ENCODE data around the gene MACROD1.

Gene MACROD1

GRCh38 chr11:64110465-64111375, 55.2 kb downstream of the MACROD1 start:
- TF ChIP-seq, protein P1, sequence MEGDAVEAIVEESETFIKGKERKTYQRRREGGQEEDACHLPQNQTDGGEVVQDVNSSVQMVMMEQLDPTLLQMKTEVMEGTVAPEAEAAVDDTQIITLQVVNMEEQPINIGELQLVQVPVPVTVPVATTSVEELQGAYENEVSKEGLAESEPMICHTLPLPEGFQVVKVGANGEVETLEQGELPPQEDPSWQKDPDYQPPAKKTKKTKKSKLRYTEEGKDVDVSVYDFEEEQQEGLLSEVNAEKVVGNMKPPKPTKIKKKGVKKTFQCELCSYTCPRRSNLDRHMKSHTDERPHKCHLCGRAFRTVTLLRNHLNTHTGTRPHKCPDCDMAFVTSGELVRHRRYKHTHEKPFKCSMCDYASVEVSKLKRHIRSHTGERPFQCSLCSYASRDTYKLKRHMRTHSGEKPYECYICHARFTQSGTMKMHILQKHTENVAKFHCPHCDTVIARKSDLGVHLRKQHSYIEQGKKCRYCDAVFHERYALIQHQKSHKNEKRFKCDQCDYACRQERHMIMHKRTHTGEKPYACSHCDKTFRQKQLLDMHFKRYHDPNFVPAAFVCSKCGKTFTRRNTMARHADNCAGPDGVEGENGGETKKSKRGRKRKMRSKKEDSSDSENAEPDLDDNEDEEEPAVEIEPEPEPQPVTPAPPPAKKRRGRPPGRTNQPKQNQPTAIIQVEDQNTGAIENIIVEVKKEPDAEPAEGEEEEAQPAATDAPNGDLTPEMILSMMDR (IDR thresholded peaks at IDR 0.05; ENCODE audit: insufficient read depth, low read length, poor library complexity, severe bottlenecking) = no peak
- Histone ChIP-seq H3K27me3 (replicated peaks; ENCODE audit: control insufficient read depth, insufficient read depth, low read length) (no peaks in the 10 kb centered on the region), H3K4me3 (replicated peaks; ENCODE audit: low read depth, low read length) (no peak overlapping the region), H3K36me3 (ENCODE audit: control insufficient read depth, insufficient read depth, low read length) (no peaks in the 10 kb centered on the region)
- DNase-seq (ENCODE audit: extremely low read depth, insufficient read length) = no peak

- TF ChIP-seq, protein P1 (IDR thresholded peaks at IDR 0.05; ENCODE audit: insufficient read depth, low read length, poor library complexity, severe bottlenecking) = no peak
- DNase-seq (ENCODE audit: extremely low read depth, insufficient read length) = no peak
- Histone ChIP-seq H3K4me3 (replicated peaks; ENCODE audit: low read depth, low read length) (no peak overlapping the region), H3K27me3 (replicated peaks; ENCODE audit: control insufficient read depth, insufficient read depth, low read length) (no peaks in the 10 kb centered on the region), H3K36me3 (ENCODE audit: control insufficient read depth, insufficient read depth, low read length) (no peaks in the 10 kb centered on the region)
Measured at GRCh38 chr11:64109332-64109731, 56.6 kb downstream of the MACROD1 start.

- TF ChIP-seq, protein P1 (IDR thresholded peaks at IDR 0.05; ENCODE audit: insufficient read depth, low read length, poor library complexity, severe bottlenecking) = no peak
- no peaks in the 10 kb centered on the region for H3K36me3 ChIP-seq (ENCODE audit: control insufficient read depth, insufficient read depth, low read length)
- DNase-seq (ENCODE audit: extremely low read depth, insufficient read length) = no peak
- no peaks in the 10 kb centered on the region for H3K27me3 ChIP-seq (replicated peaks; ENCODE audit: control insufficient read depth, insufficient read depth, low read length)
- H3K4me3 ChIP-seq (replicated peaks; ENCODE audit: low read depth, low read length) = no peak overlapping the region
Measured at GRCh38 chr11:64107303-64107702, 58.6 kb downstream of the MACROD1 start.

DNA sequence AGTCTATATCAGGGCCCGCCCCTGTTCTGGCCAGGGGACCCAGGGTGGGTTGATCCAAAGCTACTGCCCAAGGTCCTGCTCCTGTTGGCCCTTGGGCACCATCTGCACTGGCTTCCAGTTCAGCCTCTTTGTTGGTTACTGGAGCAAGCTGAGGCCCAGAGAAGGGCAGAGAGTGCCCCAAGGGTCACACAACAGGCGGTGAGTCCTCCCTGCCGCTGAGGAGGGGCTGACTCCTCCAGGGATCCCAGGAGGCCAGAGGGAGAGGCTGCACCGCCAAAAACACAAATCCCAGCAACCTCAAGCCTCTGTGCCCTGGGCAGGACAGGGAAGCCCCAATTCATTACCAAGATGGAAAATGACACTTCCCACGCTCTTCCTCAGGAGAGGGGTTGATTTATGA, 61.3 kb downstream of the MACROD1 start:
- TF ChIP-seq, protein P1 (IDR thresholded peaks at IDR 0.05; ENCODE audit: insufficient read depth, low read length, poor library complexity, severe bottlenecking) = no peak
- Histone ChIP-seq H3K4me3 (replicated peaks; ENCODE audit: low read depth, low read length) (no peak overlapping the region), H3K36me3 (ENCODE audit: control insufficient read depth, insufficient read depth, low read length) (no peaks in the 10 kb centered on the region), H3K27me3 (replicated peaks; ENCODE audit: control insufficient read depth, insufficient read depth, low read length) (no peaks in the 10 kb centered on the region)
- no peak for DNase-seq (ENCODE audit: extremely low read depth, insufficient read length)

DNA sequence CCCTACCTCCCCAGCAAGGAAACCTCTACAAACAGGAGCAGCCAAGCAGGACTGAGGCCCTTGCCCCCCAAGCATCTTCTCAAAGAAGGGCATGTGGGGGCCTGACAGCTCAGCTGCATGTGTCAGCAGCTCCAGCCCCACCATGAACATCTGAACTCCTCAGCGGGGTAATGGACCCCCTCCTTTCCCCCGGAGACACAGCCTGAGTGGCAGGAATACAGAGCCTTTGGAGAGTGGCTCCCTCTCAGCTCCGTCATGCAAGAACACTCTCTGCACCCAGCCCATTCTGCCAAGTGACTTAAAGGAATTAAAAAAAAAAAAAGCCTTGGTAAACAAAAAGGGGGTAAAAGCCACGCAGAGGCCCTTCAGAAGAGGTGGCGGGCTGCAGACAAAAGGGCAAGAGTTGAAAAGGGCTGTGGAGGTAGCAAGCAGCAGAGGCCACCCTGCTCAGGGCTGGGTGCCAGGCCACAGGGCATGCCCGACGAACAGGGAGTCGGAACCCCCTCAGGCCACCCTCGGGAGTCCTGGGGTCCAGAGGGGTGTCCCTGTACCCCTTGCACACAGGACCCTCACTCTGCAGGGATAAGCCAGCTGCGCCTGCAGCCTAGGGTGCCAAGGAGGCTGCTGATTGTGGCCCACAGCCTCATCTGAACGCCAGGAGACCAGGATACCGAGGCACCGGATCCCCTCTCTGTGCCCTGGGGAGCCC, 62.5 kb downstream of the MACROD1 start:
- TF ChIP-seq, protein P1 (IDR thresholded peaks at IDR 0.05; ENCODE audit: insufficient read depth, low read length, poor library complexity, severe bottlenecking) = no peak
- Histone ChIP-seq H3K27me3 (replicated peaks; ENCODE audit: control insufficient read depth, insufficient read depth, low read length) (no peaks in the 10 kb centered on the region), H3K4me3 (replicated peaks; ENCODE audit: low read depth, low read length) (no peak overlapping the region), H3K36me3 (ENCODE audit: control insufficient read depth, insufficient read depth, low read length) (no peaks in the 10 kb centered on the region)
- no peak for DNase-seq (ENCODE audit: extremely low read depth, insufficient read length)

Data from GM06990 (cell line).